DND-41 (cell line): ENCODE results near the gene FAAH.

Experiments
- ATAC-seq: fragments of 200-7000 bp; cut with Tn5 transposase; 3 replicates; pipeline ENCODE4 v1.9.1; 2021; ENCODE audit warnings: low read depth; ENCODE audit not compliant: insufficient read depth
- DNase-seq: peaks from one replicate; pipeline ENCODE4 v3.0.0-alpha.2; 2020
- H2AFZ ChIP-seq: 2 replicates; pipeline ENCODE4 v1.6.0; 2012; ENCODE audit warnings: low read depth, low read length
- H3K27ac ChIP-seq: 2 replicates; pipeline ENCODE4 v1.5.1; 2012; ENCODE audit warnings: low read length, inconsistent platforms
- H3K27me3 ChIP-seq: fragments of 200-600 bp; sonication (generic); 2 replicates; pipeline ENCODE4 v1.6.0; 2012; ENCODE audit warnings: low read length, mild to moderate bottlenecking, inconsistent platforms; ENCODE audit not compliant: insufficient read depth, poor library complexity
- H3K36me3 ChIP-seq: 2 replicates; pipeline ENCODE4 v1.5.1; 2012; ENCODE audit warnings: low read length, inconsistent platforms; ENCODE audit not compliant: insufficient read depth
- H3K4me1 ChIP-seq: 2 replicates; pipeline ENCODE4 v1.5.1; 2012; ENCODE audit warnings: mild to moderate bottlenecking, low read length; ENCODE audit not compliant: insufficient read depth
- H3K4me2 ChIP-seq: 2 replicates; pipeline ENCODE4 v1.6.0; 2012; ENCODE audit warnings: mild to moderate bottlenecking, moderate library complexity, low read length, inconsistent platforms; ENCODE audit not compliant: insufficient read depth
- H3K4me3 ChIP-seq, 2 experiments: fragments of 200-600 bp in 1 of 2; shearing (Covaris generic) in 1 of 2; 2 replicates each; pipeline ENCODE4 v1.5.1; 2012 to 2016; ENCODE audit warnings: inconsistent platforms in 2 of 2, low read length in 2 of 2, mild to moderate bottlenecking in 2 of 2, low read depth in 1 of 2, moderate library complexity in 1 of 2
- H3K79me2 ChIP-seq: 2 replicates; pipeline ENCODE4 v1.6.0; 2012; ENCODE audit warnings: low read length, inconsistent platforms; ENCODE audit not compliant: insufficient read depth
- H3K9ac ChIP-seq: 2 replicates; pipeline ENCODE4 v1.6.0; 2012; ENCODE audit warnings: low read depth, mild to moderate bottlenecking, inconsistent platforms, low read length, moderate library complexity
- H3K9me3 ChIP-seq: 2 replicates; pipeline ENCODE4 v1.5.1; 2012; ENCODE audit warnings: low read length, moderate library complexity, mild to moderate bottlenecking, inconsistent platforms; ENCODE audit not compliant: insufficient read depth, severe bottlenecking
- H4K20me1 ChIP-seq: 2 replicates; pipeline ENCODE4 v1.6.0; 2012; ENCODE audit warnings: low read length; ENCODE audit not compliant: insufficient read depth
- EZH2 ChIP-seq: IDR thresholded peaks from 3 replicates; pipeline ENCODE4 v1.6.1; 2012; ENCODE audit warnings: borderline replicate concordance, low read depth, mild to moderate bottlenecking, moderate library complexity, low read length, inconsistent platforms; ENCODE audit not compliant: severe bottlenecking
- TF ChIP-seq, protein P1 (sequence below): IDR thresholded peaks from 2 replicates; pipeline ENCODE4 v1.5.1; 2012; ENCODE audit warnings: borderline replicate concordance, low read length, moderate library complexity, mild to moderate bottlenecking; ENCODE audit not compliant: poor library complexity, severe bottlenecking; ENCODE audit errors: extremely low read depth

FAAH gene

GRCh38 chr1:46393510-46393909, 607 bp upstream of the FAAH start:
- DNase-seq = no peak
- H3K36me3 ChIP-seq = no peaks in the 10 kb centered on the region
- no peak overlapping the region for H3K9ac ChIP-seq
- H3K27ac ChIP-seq = no peak overlapping the region
- TF ChIP-seq EZH2 = no peak
- TF ChIP-seq, protein P1, sequence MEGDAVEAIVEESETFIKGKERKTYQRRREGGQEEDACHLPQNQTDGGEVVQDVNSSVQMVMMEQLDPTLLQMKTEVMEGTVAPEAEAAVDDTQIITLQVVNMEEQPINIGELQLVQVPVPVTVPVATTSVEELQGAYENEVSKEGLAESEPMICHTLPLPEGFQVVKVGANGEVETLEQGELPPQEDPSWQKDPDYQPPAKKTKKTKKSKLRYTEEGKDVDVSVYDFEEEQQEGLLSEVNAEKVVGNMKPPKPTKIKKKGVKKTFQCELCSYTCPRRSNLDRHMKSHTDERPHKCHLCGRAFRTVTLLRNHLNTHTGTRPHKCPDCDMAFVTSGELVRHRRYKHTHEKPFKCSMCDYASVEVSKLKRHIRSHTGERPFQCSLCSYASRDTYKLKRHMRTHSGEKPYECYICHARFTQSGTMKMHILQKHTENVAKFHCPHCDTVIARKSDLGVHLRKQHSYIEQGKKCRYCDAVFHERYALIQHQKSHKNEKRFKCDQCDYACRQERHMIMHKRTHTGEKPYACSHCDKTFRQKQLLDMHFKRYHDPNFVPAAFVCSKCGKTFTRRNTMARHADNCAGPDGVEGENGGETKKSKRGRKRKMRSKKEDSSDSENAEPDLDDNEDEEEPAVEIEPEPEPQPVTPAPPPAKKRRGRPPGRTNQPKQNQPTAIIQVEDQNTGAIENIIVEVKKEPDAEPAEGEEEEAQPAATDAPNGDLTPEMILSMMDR = no peak
- no peaks in the 10 kb centered on the region for H4K20me1 ChIP-seq
- ATAC-seq = no peak
- peaks cover 7% of the 10 kb centered on the region for H3K9me3 ChIP-seq
- H3K27me3 ChIP-seq = no peaks in the 10 kb centered on the region
- H3K79me2 ChIP-seq = no peaks in the 10 kb centered on the region
- no peak overlapping the region for H2AFZ ChIP-seq
- no peaks in the 10 kb centered on the region for H3K4me1 ChIP-seq
- H3K4me3 ChIP-seq = no peak overlapping the region
- no peak overlapping the region for H3K4me2 ChIP-seq

DNA sequence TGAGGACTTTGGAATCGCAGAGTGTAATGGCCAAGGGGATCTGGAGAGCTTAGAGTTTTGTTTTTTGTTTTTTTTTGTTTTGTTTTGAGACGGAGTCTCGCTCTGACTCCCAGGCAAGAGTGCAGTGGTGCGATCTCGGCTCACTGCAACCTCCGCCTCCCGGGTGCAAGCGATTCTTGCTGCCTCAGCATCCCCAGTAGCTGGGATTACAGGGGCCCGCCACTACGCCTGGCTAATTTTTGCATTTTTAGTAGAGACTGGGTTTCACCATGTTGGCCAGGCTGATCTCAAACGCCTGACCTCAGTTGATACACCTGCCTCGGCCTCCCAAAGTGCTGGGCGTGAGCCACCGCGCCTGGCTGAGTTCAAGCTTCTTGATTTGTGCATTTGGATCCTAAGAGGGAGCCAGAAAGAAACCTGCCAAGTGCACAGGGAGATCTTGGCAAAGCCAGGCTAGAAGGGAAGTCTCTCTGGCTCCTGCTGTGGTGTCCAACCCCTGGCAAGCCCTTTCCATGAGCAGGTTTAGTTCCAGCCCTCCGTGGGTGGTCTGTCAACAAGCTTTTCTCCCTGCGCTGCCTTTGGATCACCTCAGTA, 852 bp downstream of the FAAH start:
- Histone ChIP-seq H3K4me2 (no peak overlapping the region), H3K9ac (no peak overlapping the region), H2AFZ (no peak overlapping the region)

GRCh38 chr1:46396441-46397398, 2.6 kb downstream of the FAAH start:
- Histone ChIP-seq H4K20me1 (no peaks in the 10 kb centered on the region), H3K36me3 (no peaks in the 10 kb centered on the region), H3K9me3 (peaks cover 7% of the 10 kb centered on the region), H3K4me3 (no peak overlapping the region), H3K4me2 (no peak overlapping the region), H3K9ac (no peak overlapping the region), H3K79me2 (no peaks in the 10 kb centered on the region), H2AFZ (no peak overlapping the region), H3K27me3 (no peaks in the 10 kb centered on the region), H3K4me1 (no peaks in the 10 kb centered on the region), H3K27ac (no peak overlapping the region)
- TF ChIP-seq, protein P1 = no peak
- no peak for TF ChIP-seq EZH2
- ATAC-seq (no peak), DNase-seq (no peak)

More for the DNA sequence above, 852 bp downstream of the FAAH start:
- TF ChIP-seq, protein P1 = no peak
- TF ChIP-seq EZH2 = no peak
- H3K27ac ChIP-seq = no peak overlapping the region
- H3K79me2 ChIP-seq = no peaks in the 10 kb centered on the region
- no peaks in the 10 kb centered on the region for H4K20me1 ChIP-seq
- DNase-seq = no peak
- no peaks in the 10 kb centered on the region for H3K27me3 ChIP-seq
- no peak overlapping the region for H3K4me3 ChIP-seq
- H3K9me3 ChIP-seq = peaks cover 7% of the 10 kb centered on the region
- no peaks in the 10 kb centered on the region for H3K4me1 ChIP-seq
- no peaks in the 10 kb centered on the region for H3K36me3 ChIP-seq
- no peak for ATAC-seq
